Ectodermal cell (in vitro differentiated cells): ENCODE data around the gene AOAH.

Experiments
- H3K27ac ChIP-seq: 2 replicates; pipeline ENCODE4 v1.7.0; 2013; ENCODE audit warnings: mild to moderate bottlenecking, low read depth, low read length; ENCODE audit not compliant: insufficient read depth, poor library complexity, severe bottlenecking
- H3K27me3 ChIP-seq: 2 replicates; pipeline ENCODE4 v1.7.0; 2013; ENCODE audit warnings: mild to moderate bottlenecking, low read length; ENCODE audit not compliant: insufficient read depth, control insufficient read depth, poor library complexity, severe bottlenecking
- H3K36me3 ChIP-seq: one replicate; pipeline ENCODE4 v1.7.0; 2013; ENCODE audit warnings: low read length; ENCODE audit not compliant: control insufficient read depth, insufficient read depth
- H3K4me1 ChIP-seq: one replicate; pipeline ENCODE4 v1.7.0; 2013; ENCODE audit warnings: low read length; ENCODE audit not compliant: control insufficient read depth, insufficient read depth
- H3K4me3 ChIP-seq: 2 replicates; pipeline ENCODE4 v1.7.0; 2013; ENCODE audit warnings: low read depth, low read length, control low read depth; ENCODE audit not compliant: insufficient read depth
- H3K9me3 ChIP-seq: 2 replicates; pipeline ENCODE4 v1.7.0; 2013; ENCODE audit warnings: mild to moderate bottlenecking, low read length, moderate library complexity; ENCODE audit not compliant: control insufficient read depth
- WGBS, 2 experiments: methylation state at CpG; one replicate each; pipeline ENCODE4 v1.1.7; 2013; ENCODE audit warnings: missing lambda C conversion rate in 2 of 2; 5-methylcytosine and 5-hydroxymethylcytosine counted together

AOAH gene

GRCh38 chr7:36659172-36659516 is 65.2 kb downstream of the AOAH start:
- peaks cover 44% of the 10 kb centered on the region for H3K4me1 ChIP-seq
- H3K4me3 ChIP-seq, result no peak overlapping the region
- no peaks in the 10 kb centered on the region for H3K9me3 ChIP-seq
- WGBS, 2 experiments, result 1 to 5% methylated on average over 4 of the region's 4 CpGs
- peak overlapping the region; percentile 86 for H3K27ac ChIP-seq
- no peaks in the 10 kb centered on the region for H3K36me3 ChIP-seq
- no peaks in the 10 kb centered on the region for H3K27me3 ChIP-seq

- Histone ChIP-seq H3K4me3 (no peak overlapping the region), H3K36me3 (no peaks in the 10 kb centered on the region), H3K27me3 (no peaks in the 10 kb centered on the region), H3K9me3 (no peaks in the 10 kb centered on the region), H3K4me1 (peaks cover 50% of the 10 kb centered on the region), H3K27ac (peak overlapping the region; percentile 86)
- WGBS, 2 experiments, result 74 to 79% methylated on average over 7 to 8 of the region's 8 CpGs
Measured at GRCh38 chr7:36658335-36659171, 65.7 kb downstream of the AOAH start.

DNA sequence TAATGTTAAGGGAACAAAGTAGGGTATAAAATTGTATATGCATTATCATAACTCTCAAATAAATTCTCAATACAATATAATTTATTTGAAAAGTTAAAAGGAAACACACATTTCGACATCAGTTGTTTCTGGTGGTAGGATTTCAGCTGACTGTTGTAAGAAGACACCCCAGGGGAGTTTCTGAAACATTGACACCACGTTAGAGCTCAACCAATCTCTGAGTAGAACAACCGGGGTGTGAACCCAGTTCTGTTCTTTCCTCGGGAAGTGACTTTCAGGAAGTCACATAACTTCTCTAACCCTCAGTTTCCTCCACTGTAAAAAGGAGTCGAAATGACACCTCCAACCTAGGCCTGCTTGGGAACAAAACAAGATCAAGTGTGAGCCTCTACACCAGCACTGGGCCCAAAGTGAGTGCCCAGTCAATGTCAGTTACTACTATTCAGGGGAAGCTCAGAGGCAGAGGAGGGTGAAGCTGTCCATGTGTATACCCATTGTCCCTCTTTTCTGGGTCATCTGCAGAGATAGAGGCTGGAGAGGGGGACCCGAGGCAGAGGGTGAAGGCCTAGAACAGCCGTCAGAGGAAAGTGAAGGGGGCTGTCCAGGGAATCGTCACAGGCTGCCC is 67.1 kb downstream of the AOAH start:
- Histone ChIP-seq H3K36me3 (no peaks in the 10 kb centered on the region), H3K4me1 (peaks cover 51% of the 10 kb centered on the region), H3K27me3 (no peaks in the 10 kb centered on the region), H3K9me3 (no peaks in the 10 kb centered on the region), H3K4me3 (no peak overlapping the region), H3K27ac (no peak overlapping the region)
- 80 to 81% methylated on average over 8 of the region's 8 CpGs for WGBS, 2 experiments

- Histone ChIP-seq H3K27ac (no peak overlapping the region), H3K9me3 (no peaks in the 10 kb centered on the region), H3K4me3 (no peak overlapping the region), H3K27me3 (no peaks in the 10 kb centered on the region), H3K36me3 (no peaks in the 10 kb centered on the region), H3K4me1 (peaks cover 31% of the 10 kb centered on the region)
- 95% methylated on average over 6 of the region's 6 CpGs for WGBS, 2 experiments
Measured at GRCh38 chr7:36654436-36654835, 69.9 kb downstream of the AOAH start.

DNA sequence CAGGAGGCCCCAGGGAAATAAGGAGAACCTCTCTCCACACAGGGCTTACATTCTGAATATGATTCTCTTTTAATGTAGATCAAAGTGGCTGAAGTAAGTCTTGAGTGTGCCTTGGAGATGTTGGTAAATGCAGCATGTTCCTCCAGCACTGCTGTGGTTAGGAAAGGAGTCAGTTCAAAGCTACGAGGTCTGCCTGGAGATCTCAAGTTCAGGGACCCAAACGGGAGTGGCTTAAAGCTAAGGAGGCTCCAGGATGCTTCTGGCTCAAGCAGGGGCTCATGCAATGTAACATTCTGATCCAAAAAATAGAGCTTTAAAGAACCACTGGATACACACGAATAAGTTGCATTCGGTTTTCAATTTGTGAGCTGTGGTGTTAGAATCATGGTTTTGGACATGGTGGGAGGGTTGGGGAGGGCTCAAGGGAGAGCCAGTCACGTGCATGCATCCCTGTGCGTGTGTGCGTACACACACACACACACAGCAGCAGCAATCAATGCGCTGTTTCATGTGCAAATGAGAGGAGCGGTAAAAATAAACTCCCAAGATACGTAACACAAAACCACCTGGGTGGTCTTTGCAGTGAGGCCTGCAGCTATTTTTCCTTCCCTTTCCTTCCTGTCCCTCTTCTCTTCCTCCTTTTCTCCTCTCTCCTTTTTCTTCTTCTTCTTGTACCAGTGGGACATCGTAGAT is 70.5 kb downstream of the AOAH start:
- Histone ChIP-seq H3K4me1 (peaks cover 28% of the 10 kb centered on the region), H3K4me3 (no peak overlapping the region), H3K27ac (no peak overlapping the region), H3K36me3 (no peaks in the 10 kb centered on the region), H3K27me3 (no peaks in the 10 kb centered on the region), H3K9me3 (no peaks in the 10 kb centered on the region)
- WGBS, 2 experiments, result 51% methylated on average over 11 of the region's 11 CpGs

DNA sequence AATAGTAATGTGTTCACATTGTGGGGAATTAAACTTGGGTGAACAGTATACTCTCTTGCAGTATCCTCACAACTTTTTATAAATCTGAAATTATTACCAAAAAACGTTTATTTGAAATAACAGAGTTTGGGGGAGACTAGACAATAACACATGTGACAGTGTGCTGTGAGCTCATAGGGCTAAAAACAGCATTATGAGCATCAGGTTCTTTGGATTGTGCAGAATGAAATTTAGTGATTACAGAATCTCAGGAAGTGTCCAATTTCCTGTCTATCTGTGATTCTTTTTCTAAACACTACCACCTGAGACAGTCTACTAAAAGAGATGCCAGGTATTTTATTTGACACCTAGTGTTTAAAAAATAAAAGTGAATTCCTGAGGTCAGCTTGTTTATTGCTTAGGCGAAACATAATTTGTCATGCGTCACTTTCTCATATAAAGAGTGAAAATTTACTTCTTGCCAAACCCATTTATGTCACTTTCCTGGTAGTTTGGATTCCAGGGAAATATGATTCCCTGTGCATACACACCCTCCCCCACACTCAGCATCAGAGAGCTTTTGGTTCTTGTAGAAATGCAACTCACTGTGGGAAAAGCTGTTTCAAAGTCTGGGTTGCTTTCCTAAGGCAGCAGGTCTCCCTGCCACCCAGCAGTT is 71.2 kb downstream of the AOAH start:
- Histone ChIP-seq H3K9me3 (no peaks in the 10 kb centered on the region), H3K27me3 (no peaks in the 10 kb centered on the region), H3K4me3 (no peak overlapping the region), H3K27ac (no peak overlapping the region), H3K4me1 (peaks cover 21% of the 10 kb centered on the region), H3K36me3 (no peaks in the 10 kb centered on the region)
- 69 to 76% methylated on average over 3 of the region's 3 CpGs for WGBS, 2 experiments

GRCh38 chr7:36652431-36652830 is 71.9 kb downstream of the AOAH start:
- no peaks in the 10 kb centered on the region for H3K9me3 ChIP-seq
- no peak overlapping the region for H3K4me3 ChIP-seq
- no peak overlapping the region for H3K27ac ChIP-seq
- 74 to 95% methylated on average over 4 to 5 of the region's 5 CpGs for WGBS, 2 experiments
- H3K4me1 ChIP-seq, result peaks cover 14% of the 10 kb centered on the region
- no peaks in the 10 kb centered on the region for H3K27me3 ChIP-seq
- no peaks in the 10 kb centered on the region for H3K36me3 ChIP-seq

DNA sequence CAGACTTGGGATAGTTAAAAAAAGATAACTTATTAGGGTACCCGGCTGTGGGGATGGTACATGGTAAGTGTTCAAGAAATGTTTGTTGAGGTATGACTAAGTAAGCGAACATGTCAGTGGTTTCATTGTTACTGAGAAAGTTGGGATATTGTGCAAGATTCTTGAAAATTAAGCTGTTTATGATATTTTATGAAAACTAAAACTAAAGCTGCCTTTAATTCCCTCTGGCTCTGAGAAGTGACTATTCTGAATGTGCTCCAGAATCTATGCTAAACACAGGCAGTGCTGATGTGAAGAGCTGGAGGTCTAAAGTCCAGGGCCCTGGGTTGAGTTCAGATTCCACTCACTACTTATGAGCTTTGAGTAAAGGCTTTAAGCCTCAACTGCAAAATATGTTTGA is 72.9 kb downstream of the AOAH start:
- Histone ChIP-seq H3K4me1 (peaks cover 19% of the 10 kb centered on the region), H3K36me3 (no peaks in the 10 kb centered on the region), H3K9me3 (no peaks in the 10 kb centered on the region), H3K27me3 (no peaks in the 10 kb centered on the region), H3K27ac (no peak overlapping the region), H3K4me3 (no peak overlapping the region)
- WGBS, 2 experiments, result 96 to 97% methylated on average over 2 of the region's 2 CpGs

- Histone ChIP-seq H3K4me3 (no peak overlapping the region), H3K36me3 (no peaks in the 10 kb centered on the region), H3K27me3 (no peaks in the 10 kb centered on the region), H3K9me3 (no peaks in the 10 kb centered on the region), H3K4me1 (peaks cover 22% of the 10 kb centered on the region), H3K27ac (no peak overlapping the region)
- 76 to 77% methylated on average over 6 of the region's 7 CpGs for WGBS, 2 experiments
Measured at GRCh38 chr7:36650766-36651312, 73.5 kb downstream of the AOAH start.

- Histone ChIP-seq H3K27me3 (no peaks in the 10 kb centered on the region), H3K9me3 (no peaks in the 10 kb centered on the region), H3K4me3 (no peak overlapping the region), H3K4me1 (peaks cover 26% of the 10 kb centered on the region), H3K27ac (no peak overlapping the region), H3K36me3 (no peaks in the 10 kb centered on the region)
- 92 to 95% methylated on average over 4 of the region's 4 CpGs for WGBS, 2 experiments
Measured at GRCh38 chr7:36650320-36650719, 74.0 kb downstream of the AOAH start.
